Measurements from ENCODE around the gene CDH22.

- TF ChIP-seq, protein P1, sequence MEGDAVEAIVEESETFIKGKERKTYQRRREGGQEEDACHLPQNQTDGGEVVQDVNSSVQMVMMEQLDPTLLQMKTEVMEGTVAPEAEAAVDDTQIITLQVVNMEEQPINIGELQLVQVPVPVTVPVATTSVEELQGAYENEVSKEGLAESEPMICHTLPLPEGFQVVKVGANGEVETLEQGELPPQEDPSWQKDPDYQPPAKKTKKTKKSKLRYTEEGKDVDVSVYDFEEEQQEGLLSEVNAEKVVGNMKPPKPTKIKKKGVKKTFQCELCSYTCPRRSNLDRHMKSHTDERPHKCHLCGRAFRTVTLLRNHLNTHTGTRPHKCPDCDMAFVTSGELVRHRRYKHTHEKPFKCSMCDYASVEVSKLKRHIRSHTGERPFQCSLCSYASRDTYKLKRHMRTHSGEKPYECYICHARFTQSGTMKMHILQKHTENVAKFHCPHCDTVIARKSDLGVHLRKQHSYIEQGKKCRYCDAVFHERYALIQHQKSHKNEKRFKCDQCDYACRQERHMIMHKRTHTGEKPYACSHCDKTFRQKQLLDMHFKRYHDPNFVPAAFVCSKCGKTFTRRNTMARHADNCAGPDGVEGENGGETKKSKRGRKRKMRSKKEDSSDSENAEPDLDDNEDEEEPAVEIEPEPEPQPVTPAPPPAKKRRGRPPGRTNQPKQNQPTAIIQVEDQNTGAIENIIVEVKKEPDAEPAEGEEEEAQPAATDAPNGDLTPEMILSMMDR (IDR thresholded peaks at IDR 0.05) = no peak
- TF ChIP-seq EZH2 (IDR thresholded peaks at IDR 0.05; ENCODE audit: borderline replicate concordance, insufficient read depth, low read depth, low read length, poor library complexity, severe bottlenecking) = no peak
Measured at GRCh38 chr20:46130534-46130933, 177.8 kb downstream of the CDH22 start.
